Embryonic facial prominence (tissue), 1 donor: ENCODE results near the gene NUSAP1.
"Not testable (repeated sequence)": the region's sequence is repeated elsewhere in the genome, so short reads cannot be mapped to it uniquely, and the experiment has no call there.

ENCODE experiments used
- DNase-seq: peaks from one replicate; pipeline ENCODE4 v3.0.0-alpha.2; 2016; ENCODE audit errors: extremely low spot score

The NUSAP1 gene

GRCh38 chr15:41332194-41333025 is at the start of gene NUSAP1, which contains the start of gene OIP5:
TSS of gene NUSAP1 (plus strand) at chr15:41332881. CDS start at chr15:41332958, 77 bp downstream.
TSS of gene OIP5 (minus strand) at chr15:41332591. CDS start at chr15:41332561, 30 bp downstream.
- DNase-seq: peak; percentile 98

- DNase-seq: not testable (repeated sequence)
Measured at GRCh38 chr15:41282980-41283652, 49.6 kb upstream of the NUSAP1 start.

GRCh38 chr15:41283653-41284426 is 48.8 kb upstream of the NUSAP1 start:
- DNase-seq: peak; percentile 98

DNA sequence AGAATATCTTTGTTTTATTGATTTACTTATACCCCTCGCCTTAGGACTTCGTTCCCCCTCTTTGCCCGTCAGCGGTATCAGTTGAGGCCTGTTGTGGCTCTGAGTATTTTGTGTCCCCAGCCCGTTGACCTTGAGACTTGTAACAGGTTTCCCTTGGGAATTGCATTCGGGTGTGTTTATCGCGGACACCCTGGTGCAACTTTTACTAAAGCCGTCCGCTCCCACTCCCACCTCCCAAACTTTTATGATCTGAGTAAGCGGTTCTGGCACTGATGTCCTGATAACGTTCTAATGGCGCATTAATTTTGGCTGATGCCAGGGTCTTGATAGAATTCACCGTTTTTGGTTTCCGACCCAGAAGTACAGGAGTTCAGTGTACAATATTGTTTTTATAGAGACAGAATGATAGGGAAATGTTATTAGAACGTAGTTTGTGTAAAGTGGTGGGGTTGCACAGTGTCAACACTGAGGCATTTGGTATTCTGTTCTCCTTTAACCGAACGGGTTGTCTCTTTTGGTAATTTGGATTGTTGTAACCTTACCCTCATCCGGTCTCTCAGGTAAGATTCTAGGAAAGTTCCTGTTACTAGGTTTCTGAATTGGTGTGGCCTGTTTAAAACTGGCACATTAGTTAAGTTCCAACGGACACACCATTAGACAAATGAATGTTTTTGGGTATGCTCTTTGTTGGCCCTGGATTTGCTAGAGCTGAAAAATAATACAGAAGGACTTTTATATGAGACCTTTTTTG is 48.1 kb upstream of the NUSAP1 start:
- no peak for DNase-seq

GRCh38 chr15:41285285-41285684 is 47.4 kb upstream of the NUSAP1 start:
- DNase-seq: no peak

DNA sequence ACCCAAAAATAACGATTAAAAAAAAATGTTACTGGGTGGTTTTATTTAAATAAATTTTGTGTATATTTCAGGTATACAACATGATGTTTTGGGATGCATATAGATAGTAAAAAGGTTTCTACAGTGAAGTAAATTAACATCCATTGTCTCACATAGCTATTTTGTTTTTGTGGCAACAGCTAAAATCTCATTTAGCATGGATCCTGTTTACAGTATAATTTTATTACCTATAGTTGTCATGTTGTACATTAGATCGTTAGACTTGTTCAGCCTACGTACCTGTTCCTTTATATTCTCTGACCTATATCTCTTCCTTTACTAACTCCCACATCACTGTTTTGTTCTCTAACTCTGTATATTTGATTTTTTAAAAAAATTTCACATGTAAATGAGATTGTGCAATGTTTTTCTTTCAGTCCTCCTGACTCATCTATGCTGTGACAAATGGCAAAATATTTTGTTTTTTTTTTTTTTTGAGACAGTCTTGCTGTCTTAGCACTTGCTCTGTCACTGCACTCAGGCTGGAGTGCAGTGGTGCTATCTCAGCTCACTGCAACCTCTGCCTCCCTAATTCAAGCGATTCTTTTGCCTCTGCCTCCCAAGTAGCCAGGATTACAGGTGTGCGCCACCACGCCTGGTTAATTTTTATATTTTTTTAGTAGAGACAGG is 45.9 kb upstream of the NUSAP1 start:
- DNase-seq: no peak

GRCh38 chr15:41288464-41288863 is 44.2 kb upstream of the NUSAP1 start:
- no peak for DNase-seq

GRCh38 chr15:41289953-41290352 is 42.7 kb upstream of the NUSAP1 start:
- no peak for DNase-seq

DNA sequence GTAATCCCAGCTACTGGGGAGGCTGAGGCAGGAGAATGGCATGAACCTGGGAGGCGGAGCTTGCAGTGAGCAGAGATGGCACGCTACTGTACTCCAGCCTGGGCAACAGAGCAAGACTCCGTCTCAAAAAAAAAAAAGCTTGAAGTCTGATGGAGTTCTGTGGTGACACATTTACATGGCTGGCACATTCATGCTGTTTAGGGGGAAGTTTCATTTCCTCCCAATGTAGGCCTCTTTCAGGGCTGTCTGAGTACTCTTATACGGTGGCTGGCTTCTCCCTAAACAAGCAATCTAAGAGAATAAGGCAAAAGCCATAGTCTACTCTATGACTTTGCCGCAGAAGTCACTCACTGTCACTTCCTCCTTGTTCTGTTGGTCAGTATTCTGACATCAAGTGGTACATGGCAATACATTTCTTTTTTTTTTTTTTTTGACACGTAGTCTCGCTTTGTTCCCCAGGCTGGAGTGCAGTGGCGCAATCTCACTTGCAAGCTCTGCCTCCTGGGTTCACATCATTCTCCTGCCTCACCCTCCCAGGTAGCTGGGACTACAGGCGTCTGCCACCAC is 41.5 kb upstream of the NUSAP1 start:
- DNase-seq: no peak

- DNase-seq: no peak
Measured at GRCh38 chr15:41292521-41292920, 40.2 kb upstream of the NUSAP1 start.

GRCh38 chr15:41301139-41301538 is 31.5 kb upstream of the NUSAP1 start:
- DNase-seq: not testable (repeated sequence)

DNA sequence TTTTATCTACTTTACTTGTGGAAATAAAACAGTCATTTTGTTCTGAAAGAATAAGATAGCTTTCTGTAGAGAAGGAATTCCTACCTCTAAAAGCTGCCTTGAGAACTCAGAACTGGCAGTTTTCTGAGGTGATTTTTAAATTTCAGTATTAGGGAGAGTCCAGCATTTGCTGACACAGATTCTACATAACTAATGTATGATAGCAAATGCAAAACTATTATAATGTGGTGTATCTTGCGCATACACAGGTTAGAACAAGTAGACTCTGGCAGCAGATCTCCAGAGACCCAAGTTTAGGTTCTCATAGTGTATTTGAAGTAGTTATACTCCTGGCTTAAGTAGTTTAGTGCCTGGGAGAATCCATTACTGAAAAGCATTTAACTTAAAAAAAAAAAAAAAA is 31.1 kb upstream of the NUSAP1 start:
- no peak for DNase-seq

DNA sequence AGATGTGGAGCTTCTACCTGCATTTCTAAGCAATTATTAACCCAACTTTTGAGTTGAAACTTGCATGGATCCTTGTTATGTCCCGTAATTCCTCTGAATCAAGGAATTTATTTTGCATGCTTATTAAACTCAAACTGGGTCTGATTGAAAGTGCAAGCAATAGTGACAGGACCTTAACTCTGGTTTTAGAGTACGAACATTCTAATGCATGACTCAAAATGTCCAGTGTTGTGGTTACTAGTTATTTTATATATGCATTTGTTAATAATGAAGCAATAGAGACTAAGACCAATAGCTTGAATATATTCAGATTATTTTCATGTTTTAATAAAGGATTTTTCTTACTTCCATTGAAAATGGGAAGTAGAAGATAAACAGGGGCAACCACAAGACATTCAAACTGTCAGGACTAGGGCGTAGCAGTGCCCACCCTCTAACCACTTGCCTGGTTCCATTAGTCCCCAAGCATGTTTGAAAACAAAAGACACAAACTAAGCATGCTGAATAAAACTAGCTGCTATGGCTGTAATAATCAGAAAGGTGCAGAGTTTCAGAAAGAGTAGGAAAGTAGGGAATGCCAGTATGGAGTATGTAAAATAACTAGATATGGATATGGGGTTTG is 28.4 kb upstream of the NUSAP1 start:
- DNase-seq: no peak

DNA sequence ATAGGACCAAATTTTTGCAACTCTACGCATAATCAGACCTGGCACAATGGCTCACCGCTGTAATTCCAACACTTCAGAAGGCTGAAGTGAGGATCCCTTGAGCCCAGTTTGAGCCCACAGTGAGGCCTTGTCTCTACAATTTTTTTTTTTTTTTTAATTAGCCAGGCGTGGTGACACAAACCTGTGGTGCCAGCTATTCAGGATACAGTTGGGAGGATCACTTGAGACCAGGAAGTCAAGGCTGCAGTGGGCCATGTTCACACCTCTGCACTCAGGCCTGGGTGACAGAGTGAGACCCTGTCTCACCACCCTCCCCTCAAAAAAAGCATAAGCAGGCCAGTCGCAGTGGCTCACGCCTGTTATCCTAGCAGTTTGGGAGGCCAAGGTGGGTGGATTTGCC is 25.0 kb upstream of the NUSAP1 start:
- DNase-seq: no peak

GRCh38 chr15:41309226-41309905 is 23.3 kb upstream of the NUSAP1 start:
- no peak for DNase-seq

- not testable (repeated sequence) for DNase-seq
Measured at GRCh38 chr15:41320805-41321330, 11.8 kb upstream of the NUSAP1 start.

DNA sequence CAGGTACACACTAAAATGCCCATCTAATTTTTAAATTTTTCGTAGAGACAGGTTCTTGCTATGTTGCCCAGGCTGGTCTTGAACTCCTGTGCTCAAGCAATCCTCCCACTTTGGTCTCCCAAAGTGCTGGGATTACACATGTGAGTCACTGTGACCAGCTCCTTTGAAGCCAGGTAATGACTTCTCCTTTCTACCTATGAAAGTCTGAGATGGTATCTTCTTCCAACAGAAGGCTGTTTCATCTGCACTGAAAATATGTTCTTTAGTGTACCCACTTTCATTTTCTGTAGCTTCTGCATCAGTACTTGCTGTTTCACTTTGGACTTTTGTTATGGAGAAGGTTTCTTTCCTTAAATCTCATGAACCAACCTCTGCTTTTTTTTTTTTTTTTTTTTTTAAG is 9.1 kb upstream of the NUSAP1 start:
- DNase-seq: no peak

GRCh38 chr15:41331281-41331680 is 1.4 kb upstream of the NUSAP1 start:
- DNase-seq: no peak

- no peak for DNase-seq
Measured at GRCh38 chr15:41331833-41332193, 868 bp upstream of the NUSAP1 start.
